ENCODE results near the gene SLC9C2. TPM values are rescaled to one million over a fixed set of nuclear protein-coding genes. Genes with fewer than 3 reads are reported as not detected.
"Not testable (repeated sequence)": the region's sequence is repeated elsewhere in the genome, so short reads cannot be mapped to it uniquely, and the experiment has no call there.

The SLC9C2 gene
- total RNA-seq, 1 donor = not detected

DNA sequence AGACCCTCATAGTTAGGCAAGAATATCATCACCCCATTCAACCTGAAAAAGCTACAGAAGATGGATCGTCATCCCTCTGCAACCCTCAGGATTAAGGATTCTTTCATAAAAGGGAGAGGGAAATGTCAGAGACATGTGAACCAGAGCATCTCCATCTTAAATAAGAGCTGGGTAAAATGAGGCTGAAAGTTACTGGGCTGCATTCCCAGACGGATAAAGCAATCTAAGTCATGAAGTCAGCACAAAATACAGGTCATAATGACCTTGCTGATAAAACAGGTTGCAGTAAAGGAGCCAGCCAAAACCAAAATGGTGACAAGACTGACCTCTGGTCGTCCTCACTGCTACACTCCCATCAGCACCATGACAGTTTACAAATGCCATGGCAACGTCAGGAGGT, 103.1 kb downstream of the SLC9C2 start:
- H4K20me1 ChIP-seq (ENCODE audit: insufficient read depth, low read length) = no peaks in the 10 kb centered on the region
- no peaks in the 10 kb centered on the region for H3K4me1 ChIP-seq (ENCODE audit: insufficient read depth, low read length)

DNA sequence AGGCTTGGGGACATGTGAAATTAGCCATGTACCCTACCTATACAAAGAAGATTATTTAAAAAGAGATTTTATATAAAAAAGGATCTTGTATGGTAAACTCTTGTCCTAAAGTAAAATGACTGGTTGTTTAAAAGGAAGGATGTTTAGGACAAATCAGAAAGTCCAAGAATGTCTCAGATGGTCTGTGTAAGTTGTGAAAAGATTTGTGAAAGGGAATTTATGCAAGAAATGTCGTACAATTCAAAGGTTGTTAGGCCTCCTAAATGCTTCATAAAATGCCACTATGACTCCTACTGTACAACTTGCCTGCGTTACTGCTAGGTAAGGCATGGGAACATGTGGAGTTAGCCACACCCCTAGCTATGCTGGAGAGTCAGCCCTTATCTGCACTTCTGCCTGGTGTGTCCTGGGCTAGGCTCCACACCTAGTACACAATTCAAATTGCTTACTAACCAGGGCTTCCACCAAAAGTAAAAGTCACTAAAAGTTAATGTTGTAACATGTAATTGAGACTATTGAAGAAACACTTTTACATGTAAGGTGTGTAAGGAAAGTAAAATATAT, 106.0 kb downstream of the SLC9C2 start:
- no peaks in the 10 kb centered on the region for H3K27me3 ChIP-seq (ENCODE audit: insufficient read depth, low read length)
- TF ChIP-seq, protein P1, sequence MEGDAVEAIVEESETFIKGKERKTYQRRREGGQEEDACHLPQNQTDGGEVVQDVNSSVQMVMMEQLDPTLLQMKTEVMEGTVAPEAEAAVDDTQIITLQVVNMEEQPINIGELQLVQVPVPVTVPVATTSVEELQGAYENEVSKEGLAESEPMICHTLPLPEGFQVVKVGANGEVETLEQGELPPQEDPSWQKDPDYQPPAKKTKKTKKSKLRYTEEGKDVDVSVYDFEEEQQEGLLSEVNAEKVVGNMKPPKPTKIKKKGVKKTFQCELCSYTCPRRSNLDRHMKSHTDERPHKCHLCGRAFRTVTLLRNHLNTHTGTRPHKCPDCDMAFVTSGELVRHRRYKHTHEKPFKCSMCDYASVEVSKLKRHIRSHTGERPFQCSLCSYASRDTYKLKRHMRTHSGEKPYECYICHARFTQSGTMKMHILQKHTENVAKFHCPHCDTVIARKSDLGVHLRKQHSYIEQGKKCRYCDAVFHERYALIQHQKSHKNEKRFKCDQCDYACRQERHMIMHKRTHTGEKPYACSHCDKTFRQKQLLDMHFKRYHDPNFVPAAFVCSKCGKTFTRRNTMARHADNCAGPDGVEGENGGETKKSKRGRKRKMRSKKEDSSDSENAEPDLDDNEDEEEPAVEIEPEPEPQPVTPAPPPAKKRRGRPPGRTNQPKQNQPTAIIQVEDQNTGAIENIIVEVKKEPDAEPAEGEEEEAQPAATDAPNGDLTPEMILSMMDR (IDR thresholded peaks at IDR 0.05; ENCODE audit: extremely low read depth, low read depth, low read length) = no peak
- no peaks in the 10 kb centered on the region for H3K9me3 ChIP-seq (ENCODE audit: low read depth, low read length)

More for the DNA sequence above, 103.1 kb downstream of the SLC9C2 start:
- no peaks in the 10 kb centered on the region for H3K79me2 ChIP-seq (ENCODE audit: insufficient read depth, low read length)
- H2AFZ ChIP-seq (ENCODE audit: low read length) = no peak overlapping the region
- no peaks in the 10 kb centered on the region for H3K27me3 ChIP-seq (ENCODE audit: insufficient read depth, low read length)
- no peak overlapping the region for H3K27ac ChIP-seq (ENCODE audit: low read depth, low read length)
- no peak for DNase-seq (ENCODE audit: insufficient read length, low spot score, missing footprints)
- H3K9me3 ChIP-seq (ENCODE audit: low read depth, low read length) = no peaks in the 10 kb centered on the region
- TF ChIP-seq, protein P1 (IDR thresholded peaks at IDR 0.05; ENCODE audit: extremely low read depth, low read depth, low read length) = no peak
- no peak overlapping the region for H3K4me2 ChIP-seq (ENCODE audit: insufficient read depth, low read length)
- H3K4me3 ChIP-seq (ENCODE audit: insufficient read depth, low read length) = no peak overlapping the region
- no peaks in the 10 kb centered on the region for H3K36me3 ChIP-seq (ENCODE audit: insufficient read depth, low read length)

DNA sequence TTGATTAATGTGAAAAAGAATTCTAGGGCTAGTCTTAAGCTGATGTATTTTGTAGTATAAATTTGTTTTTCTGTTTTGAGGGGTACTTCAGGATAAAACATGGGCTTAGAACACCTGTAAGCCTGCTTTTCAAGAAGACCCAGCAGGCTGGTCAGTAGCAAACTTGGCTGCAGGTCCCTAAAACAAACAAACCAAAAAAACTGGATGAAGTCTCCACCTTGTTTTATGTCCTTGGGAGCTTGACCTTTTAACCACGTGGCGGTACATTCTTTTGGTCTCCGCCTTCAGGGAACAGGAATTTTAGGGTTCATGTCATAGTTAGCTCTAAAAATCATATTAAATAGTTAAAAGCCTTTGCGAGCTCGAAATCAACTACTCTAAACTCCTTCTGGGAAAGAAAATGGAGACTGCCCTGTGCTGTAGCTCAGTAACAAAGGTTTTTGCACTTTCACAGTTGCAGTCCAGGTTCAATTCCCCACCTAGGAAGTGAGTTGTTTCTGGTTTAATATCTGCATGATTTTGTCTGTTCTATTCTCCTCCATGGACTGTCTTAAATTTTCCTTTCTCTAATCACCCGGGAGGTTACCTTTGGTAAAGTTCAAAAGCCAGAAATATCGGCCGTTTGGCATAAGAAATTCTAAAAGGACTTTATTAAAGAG, 107.1 kb downstream of the SLC9C2 start:
- no peak for DNase-seq (ENCODE audit: insufficient read length, low spot score, missing footprints)
- Histone ChIP-seq H3K36me3 (ENCODE audit: insufficient read depth, low read length) (no peaks in the 10 kb centered on the region), H3K79me2 (ENCODE audit: insufficient read depth, low read length) (no peaks in the 10 kb centered on the region), H4K20me1 (ENCODE audit: insufficient read depth, low read length) (no peaks in the 10 kb centered on the region), H3K4me1 (ENCODE audit: insufficient read depth, low read length) (no peaks in the 10 kb centered on the region), H3K9me3 (ENCODE audit: low read depth, low read length) (no peaks in the 10 kb centered on the region), H3K27me3 (ENCODE audit: insufficient read depth, low read length) (no peaks in the 10 kb centered on the region), H3K27ac (ENCODE audit: low read depth, low read length) (no peak overlapping the region), H3K4me3 (ENCODE audit: insufficient read depth, low read length) (no peak overlapping the region), H3K4me2 (ENCODE audit: insufficient read depth, low read length) (no peak overlapping the region), H2AFZ (ENCODE audit: low read length) (no peak overlapping the region)
- TF ChIP-seq, protein P1 (IDR thresholded peaks at IDR 0.05; ENCODE audit: extremely low read depth, low read depth, low read length) = no peak

More for the DNA sequence above, 106.0 kb downstream of the SLC9C2 start:
- H3K79me2 ChIP-seq (ENCODE audit: insufficient read depth, low read length) = no peaks in the 10 kb centered on the region
- no peak for DNase-seq (ENCODE audit: insufficient read length, low spot score, missing footprints)
- H3K4me1 ChIP-seq (ENCODE audit: insufficient read depth, low read length) = no peaks in the 10 kb centered on the region
- no peak overlapping the region for H3K27ac ChIP-seq (ENCODE audit: low read depth, low read length)
- H4K20me1 ChIP-seq (ENCODE audit: insufficient read depth, low read length) = no peaks in the 10 kb centered on the region
- no peak overlapping the region for H3K4me2 ChIP-seq (ENCODE audit: insufficient read depth, low read length)
- no peak overlapping the region for H3K4me3 ChIP-seq (ENCODE audit: insufficient read depth, low read length)
- H3K36me3 ChIP-seq (ENCODE audit: insufficient read depth, low read length) = no peaks in the 10 kb centered on the region
- H2AFZ ChIP-seq (ENCODE audit: low read length) = no peak overlapping the region

DNA sequence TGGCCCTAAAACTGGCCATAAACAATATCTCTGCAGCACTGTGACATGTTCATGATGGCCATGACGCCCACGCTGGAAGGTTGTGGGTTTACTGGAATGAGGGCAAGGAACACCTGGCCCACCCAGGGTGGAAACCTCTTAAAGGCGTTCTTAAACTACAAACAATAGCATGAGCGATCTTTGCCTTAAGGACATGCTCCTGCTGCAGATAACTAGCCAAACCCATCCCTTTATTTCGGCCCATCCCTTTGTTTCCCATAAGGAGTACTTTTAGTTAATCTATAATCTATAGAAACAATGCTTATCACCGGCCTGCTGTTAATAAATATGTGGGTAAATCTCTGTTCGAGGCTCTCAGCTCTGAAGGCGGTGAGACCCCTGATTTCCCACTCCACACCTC, 109.7 kb downstream of the SLC9C2 start:
- H4K20me1 ChIP-seq (ENCODE audit: insufficient read depth, low read length); H3K4me3 ChIP-seq (ENCODE audit: insufficient read depth, low read length); H3K79me2 ChIP-seq (ENCODE audit: insufficient read depth, low read length); H3K27ac ChIP-seq (ENCODE audit: low read depth, low read length); H3K4me1 ChIP-seq (ENCODE audit: insufficient read depth, low read length); H2AFZ ChIP-seq (ENCODE audit: low read length); H3K9me3 ChIP-seq (ENCODE audit: low read depth, low read length); DNase-seq (ENCODE audit: insufficient read length, low spot score, missing footprints); H3K4me2 ChIP-seq (ENCODE audit: insufficient read depth, low read length); H3K27me3 ChIP-seq (ENCODE audit: insufficient read depth, low read length): not testable (repeated sequence)
- H3K36me3 ChIP-seq (ENCODE audit: insufficient read depth, low read length) = peaks cover 13% of the 10 kb centered on the region
